GM23338 (cell line): ENCODE data around the gene CYP2W1. TPM values are rescaled to one million over a fixed set of nuclear protein-coding genes. Genes with fewer than 3 reads are reported as not detected.

Source experiments
- ATAC-seq: fragments of 200-7000 bp; cut with Tn5 transposase; 3 replicates; pipeline ENCODE4 v1.9.1; 2020
- DNase-seq: peaks from one replicate; pipeline ENCODE4 v3.0.0-alpha.2; 2015; ENCODE audit warnings: low spot score
- H2AFZ ChIP-seq: fragments of 200-600 bp; sonication (generic); 2 replicates; pipeline ENCODE4 v1.8.0; 2016; ENCODE audit warnings: antibody characterized with exemption, mild to moderate bottlenecking, moderate library complexity
- H3F3A ChIP-seq: fragments of 200-600 bp; sonication (generic); replicated peaks from 2 replicates; pipeline ENCODE4 v1.8.0; 2017; ENCODE audit warnings: antibody characterized with exemption, mixed run types, low read depth
- H3K27ac ChIP-seq: fragments of 200-600 bp; sonication (generic); 2 replicates; pipeline ENCODE4 v1.6.1; 2016; ENCODE audit warnings: low read depth
- H3K27me3 ChIP-seq: fragments of 200-600 bp; sonication (generic); 2 replicates; pipeline ENCODE4 v1.8.0; 2016; ENCODE audit warnings: mild to moderate bottlenecking, mixed run types, moderate library complexity; ENCODE audit not compliant: insufficient read depth
- H3K36me3 ChIP-seq: fragments of 200-600 bp; sonication (generic); 2 replicates; pipeline ENCODE4 v1.8.0; 2016; ENCODE audit warnings: mild to moderate bottlenecking; ENCODE audit not compliant: insufficient read depth
- H3K4me1 ChIP-seq: fragments of 200-600 bp; sonication (generic); 2 replicates; pipeline ENCODE4 v1.8.0; 2016; ENCODE audit warnings: mild to moderate bottlenecking, moderate library complexity; ENCODE audit not compliant: insufficient read depth
- H3K4me2 ChIP-seq: fragments of 200-600 bp; sonication (generic); 2 replicates; pipeline ENCODE4 v1.7.1; 2017; ENCODE audit warnings: mixed run types
- H3K4me3 ChIP-seq: fragments of 200-600 bp; sonication (generic); 2 replicates; pipeline ENCODE4 v1.6.1; 2016; ENCODE audit warnings: mixed run types
- H3K79me2 ChIP-seq: fragments of 200-600 bp; sonication (generic); replicated peaks from 2 replicates; pipeline ENCODE4 v1.8.0; 2017; ENCODE audit warnings: mild to moderate bottlenecking; ENCODE audit not compliant: insufficient read depth
- H3K9me2 ChIP-seq: fragments of 200-600 bp; sonication (generic); 2 replicates; pipeline ENCODE4 v1.8.0; 2017; ENCODE audit not compliant: insufficient read depth
- H4K20me1 ChIP-seq: fragments of 200-600 bp; sonication (generic); replicated peaks from 2 replicates; pipeline ENCODE4 v1.8.0; 2017; ENCODE audit warnings: mild to moderate bottlenecking; ENCODE audit not compliant: insufficient read depth
- H3K27ac Mint-ChIP-seq: 2 replicates; pipeline ENCODE4 v1.8.0; 2020; ENCODE audit warnings: inconsistent platforms, mild to moderate bottlenecking, moderate library complexity, mixed read lengths
- H3K27me3 Mint-ChIP-seq: 3 replicates; pipeline ENCODE4 v1.8.0; 2022; ENCODE audit warnings: low read depth, mild to moderate bottlenecking, moderate library complexity, mixed read lengths, inconsistent platforms; ENCODE audit not compliant: insufficient read depth, poor library complexity
- H3K36me3 Mint-ChIP-seq: 3 replicates; pipeline ENCODE4 v1.8.0; 2021; ENCODE audit warnings: low read depth, mild to moderate bottlenecking, inconsistent platforms, moderate library complexity, mixed read lengths
- H3K4me1 Mint-ChIP-seq: 3 replicates; pipeline ENCODE4 v1.8.0; 2020; ENCODE audit warnings: mild to moderate bottlenecking, inconsistent platforms, mixed read lengths
- H3K4me3 Mint-ChIP-seq: 3 replicates; pipeline ENCODE4 v1.8.0; 2021; ENCODE audit warnings: moderate library complexity, mild to moderate bottlenecking, inconsistent platforms, mixed read lengths
- H3K9me3 Mint-ChIP-seq: 3 replicates; pipeline ENCODE4 v1.8.0; 2020; ENCODE audit warnings: moderate library complexity, mild to moderate bottlenecking, inconsistent platforms, mixed read lengths
- CREB1 ChIP-seq: fragments of 250-450 bp; sonication (Bioruptor Pico); IDR thresholded peaks from 2 replicates; pipeline ENCODE4 v1.5.0; 2020; ENCODE audit warnings: low read depth, mild to moderate bottlenecking, moderate library complexity
- CTCF ChIP-seq, 2 experiments: fragments of 200-600 bp in 1 of 2; sonication (generic) in 1 of 2; conservative IDR thresholded peaks; 2 replicates each; pipeline versions ENCODE4 v1.5.1 to v1.6.1; 2016 to 2017; ENCODE audit warnings: antibody characterized with exemption in 2 of 2, low read depth in 2 of 2, mild to moderate bottlenecking in 2 of 2, moderate library complexity in 1 of 2
- EZH2phosphoT487 ChIP-seq: fragments of 200-600 bp; sonication (generic); IDR thresholded peaks from one replicate; pipeline ENCODE4 v1.8.1; 2018; ENCODE audit warnings: antibody characterized with exemption; ENCODE audit not compliant: unreplicated experiment
- JUNB ChIP-seq: IDR thresholded peaks from one replicate; pipeline ENCODE4 v1.6.1; 2016; ENCODE audit warnings: antibody characterized with exemption; ENCODE audit not compliant: unreplicated experiment
- REST ChIP-seq: IDR thresholded peaks from one replicate; pipeline ENCODE4 v1.6.1; 2018; ENCODE audit warnings: antibody characterized with exemption; ENCODE audit not compliant: unreplicated experiment
- ZNF462 ChIP-seq: fragments of 250-450 bp; sonication (Bioruptor Pico); IDR thresholded peaks from 2 replicates; pipeline ENCODE4 v1.5.0; 2020; ENCODE audit warnings: mild to moderate bottlenecking, moderate library complexity
- polyA plus RNA-seq: library from polyadenylated mRNA; unstranded; fragments of >200 nt; fragmentation: Nextera tagmentation; extraction: Ambion mirVana; gene quantifications from 2 replicates; pipeline ENCODE4 v1.2.1, GENCODE V29; 2016
- total RNA-seq: library from RNA; depleted of rRNA; stranded (reverse); fragments of >200 nt; shearing (Covaris generic); gene quantifications from 2 replicates; pipeline ENCODE4 v1.2.3, GENCODE V29; 2014
- TF ChIP-seq, protein P1 (sequence below): IDR thresholded peaks from 2 replicates; pipeline ENCODE4 v1.6.1; 2016; ENCODE audit warnings: antibody characterized with exemption

Gene CYP2W1
- total and polyA plus RNA-seq, 2 experiments from 2014 or later = not detected

DNA sequence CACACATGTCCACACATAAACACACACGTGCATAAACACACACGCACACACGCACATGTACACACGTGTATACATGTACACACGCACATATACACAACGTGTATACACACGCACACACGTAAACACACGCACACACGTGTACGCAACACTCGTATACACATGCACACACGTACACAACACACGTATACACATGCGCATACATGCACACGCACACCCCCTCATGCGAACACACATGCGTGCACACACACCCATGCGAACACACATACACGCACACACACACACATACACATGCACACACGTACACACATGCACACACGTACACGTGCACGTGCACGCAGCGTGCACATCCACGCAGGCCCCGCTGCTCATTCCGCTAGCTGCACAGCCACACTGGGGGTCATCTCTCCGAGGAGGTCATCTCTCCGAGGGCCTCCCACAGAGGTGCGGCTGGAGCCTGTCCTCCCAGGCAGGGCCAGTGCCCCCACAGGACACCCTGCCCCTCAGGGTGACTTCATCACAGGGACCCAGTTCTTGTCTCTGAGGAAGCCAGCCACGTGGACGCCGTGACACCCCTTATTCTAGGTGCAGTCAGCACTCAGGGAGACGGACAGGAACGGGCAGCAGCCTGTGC, 25.9 kb downstream of the CYP2W1 start:
- peaks cover 20% of the 10 kb centered on the region for H3K27me3 Mint-ChIP-seq
- H3K4me3 Mint-ChIP-seq = no peak overlapping the region
- H3K4me2 ChIP-seq = no peak overlapping the region
- H3K4me3 ChIP-seq = no peak overlapping the region
- ATAC-seq (no peak), DNase-seq (no peak)
- H3K27ac ChIP-seq = no peak overlapping the region
- no peaks in the 10 kb centered on the region for H3K36me3 ChIP-seq
- no peaks in the 10 kb centered on the region; the same call in 2 of the 3 replicates for H3K9me3 Mint-ChIP-seq
- H3F3A ChIP-seq = 0 out of 2 replicates have a peak, but pooled peaks cover 3% of the 10 kb centered on the region
- H3K27me3 ChIP-seq = no peaks in the 10 kb centered on the region
- H3K36me3 Mint-ChIP-seq = peaks cover 11% of the 10 kb centered on the region
- H2AFZ ChIP-seq = no peak overlapping the region
- no peaks in the 10 kb centered on the region for H3K9me2 ChIP-seq
- TF ChIP-seq, protein P1, sequence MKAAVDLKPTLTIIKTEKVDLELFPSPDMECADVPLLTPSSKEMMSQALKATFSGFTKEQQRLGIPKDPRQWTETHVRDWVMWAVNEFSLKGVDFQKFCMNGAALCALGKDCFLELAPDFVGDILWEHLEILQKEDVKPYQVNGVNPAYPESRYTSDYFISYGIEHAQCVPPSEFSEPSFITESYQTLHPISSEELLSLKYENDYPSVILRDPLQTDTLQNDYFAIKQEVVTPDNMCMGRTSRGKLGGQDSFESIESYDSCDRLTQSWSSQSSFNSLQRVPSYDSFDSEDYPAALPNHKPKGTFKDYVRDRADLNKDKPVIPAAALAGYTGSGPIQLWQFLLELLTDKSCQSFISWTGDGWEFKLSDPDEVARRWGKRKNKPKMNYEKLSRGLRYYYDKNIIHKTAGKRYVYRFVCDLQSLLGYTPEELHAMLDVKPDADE = no peak
- TF ChIP-seq CREB1 (no peak), EZH2phosphoT487 (no peak), JUNB (no peak)
- no peaks in the 10 kb centered on the region for H3K4me1 ChIP-seq
- H3K27ac Mint-ChIP-seq = no peak overlapping the region; the same call in 1 of the 2 replicates
- H4K20me1 ChIP-seq = peaks cover 6% of the 10 kb centered on the region; the same call in 1 of the 2 replicates
- 0 out of 2 replicates have a peak, but pooled peaks cover 3% of the 10 kb centered on the region for H3K79me2 ChIP-seq
- H3K4me1 Mint-ChIP-seq = no peaks in the 10 kb centered on the region

- Histone ChIP-seq H3F3A (0 out of 2 replicates have a peak, but pooled peaks cover 3% of the 10 kb centered on the region), H4K20me1 (peaks cover 11% of the 10 kb centered on the region; the same call in 1 of the 2 replicates), H3K4me3 (no peak overlapping the region), H3K27me3 (no peaks in the 10 kb centered on the region), H3K79me2 (0 out of 2 replicates have a peak, but pooled peaks cover 9% of the 10 kb centered on the region), H3K27ac (no peak overlapping the region), H2AFZ (no peak overlapping the region), H3K4me2 (no peak overlapping the region), H3K4me1 (no peaks in the 10 kb centered on the region), H3K36me3 (no peaks in the 10 kb centered on the region), H3K9me2 (no peaks in the 10 kb centered on the region)
- Mint-ChIP-seq H3K27ac (no peak overlapping the region), H3K4me3 (no peak overlapping the region), H3K27me3 (peaks cover 20% of the 10 kb centered on the region), H3K36me3 (peaks cover 11% of the 10 kb centered on the region), H3K9me3 (no peaks in the 10 kb centered on the region; the same call in 2 of the 3 replicates), H3K4me1 (no peaks in the 10 kb centered on the region)
- no peak for ATAC-seq
- no peak for DNase-seq
- TF ChIP-seq REST = no peak
- no peak for TF ChIP-seq CREB1
- no peak for TF ChIP-seq ZNF462 (CRISPR knock-in tag)
- TF ChIP-seq CTCF (conservative IDR thresholded peaks at IDR 0.05; ENCODE audit: low read depth in 2 of 2) = no peak
Observed at GRCh38 chr7:1009747-1010146, 26.8 kb downstream of the CYP2W1 start.
